Superior temporal gyrus (tissue), 1 donor: ENCODE results near the gene NDUFV3.
"Not testable (repeated sequence)": the region's sequence is repeated elsewhere in the genome, so short reads cannot be mapped to it uniquely, and the experiment has no call there.

ENCODE experiments used
- DNase-seq: peaks from one replicate; pipeline ENCODE4 v3.0.0-alpha.2; 2016; ENCODE audit errors: extremely low spot score

Gene NDUFV3

GRCh38 chr21:42855937-42856335 lies 37.2 kb upstream of the NDUFV3 start:
- no peak for DNase-seq

- DNase-seq, result no peak
Observed at GRCh38 chr21:42857216-42857615, 35.9 kb upstream of the NDUFV3 start.

GRCh38 chr21:42858185-42858847 lies 34.8 kb upstream of the NDUFV3 start:
- no peak for DNase-seq

GRCh38 chr21:42858957-42859890 lies 33.9 kb upstream of the NDUFV3 start:
- DNase-seq, result no peak

GRCh38 chr21:42859891-42860230 lies 33.2 kb upstream of the NDUFV3 start:
- DNase-seq, result no peak

- no peak for DNase-seq
Observed at GRCh38 chr21:42860345-42860744, 32.8 kb upstream of the NDUFV3 start.

GRCh38 chr21:42861311-42861847 lies 31.7 kb upstream of the NDUFV3 start:
- peak; percentile 12 for DNase-seq

GRCh38 chr21:42861848-42862400 lies 31.2 kb upstream of the NDUFV3 start:
- DNase-seq, result no peak

GRCh38 chr21:42862774-42863503 lies 30.2 kb upstream of the NDUFV3 start:
- DNase-seq, result no peak

GRCh38 chr21:42863504-42863870 lies 29.6 kb upstream of the NDUFV3 start:
- DNase-seq, result no peak

- no peak for DNase-seq
Observed at GRCh38 chr21:42864286-42864685, 28.8 kb upstream of the NDUFV3 start.

- DNase-seq, result peak; percentile 47
Observed at GRCh38 chr21:42864815-42865775, 28.0 kb upstream of the NDUFV3 start.

GRCh38 chr21:42865776-42866160 lies 27.3 kb upstream of the NDUFV3 start:
- DNase-seq, result peak; percentile 15

GRCh38 chr21:42868196-42868595 lies 24.9 kb upstream of the NDUFV3 start:
- no peak for DNase-seq

GRCh38 chr21:42873096-42873495 lies 20.0 kb upstream of the NDUFV3 start:
- no peak for DNase-seq

- DNase-seq, result not testable (repeated sequence)
Observed at GRCh38 chr21:42875811-42876210, 17.3 kb upstream of the NDUFV3 start.

- DNase-seq, result no peak
Observed at GRCh38 chr21:42878678-42878992, 14.5 kb upstream of the NDUFV3 start.

GRCh38 chr21:42878993-42879787 lies 13.9 kb upstream of the NDUFV3 start, which contains the start of gene WDR4:
Gene WDR4, minus strand, starts transcription at chr21:42879539. Its CDS starts 44 bp downstream, at chr21:42879495.
- DNase-seq, result peak; percentile 99

GRCh38 chr21:42880352-42880751 lies 12.8 kb upstream of the NDUFV3 start:
- DNase-seq, result no peak

- no peak for DNase-seq
Observed at GRCh38 chr21:42883921-42884320, 9.2 kb upstream of the NDUFV3 start.
